H1 (cell line): ENCODE results near the gene MYOG. TPM values are rescaled to one million over a fixed set of nuclear protein-coding genes. Genes with fewer than 3 reads are reported as not detected.

Experiments used
- CTCF ChIA-PET: fragments of 300-600 bp; sonication (Branson Sonifier 250); formaldehyde crosslinking; loops from one replicate; lab custom pipeline; 2021; ENCODE audit not compliant: partially characterized antibody; lab: Charles Lee
- POLR2A ChIA-PET: fragments of 300-600 bp; sonication (Branson Sonifier 250); formaldehyde crosslinking; loops from one replicate; lab custom pipeline; 2021; ENCODE audit warnings: inconsistent platforms; ENCODE audit not compliant: partially characterized antibody; lab: Charles Lee
- DNase-seq, 2 experiments: peaks; one replicate each; pipeline versions ENCODE4 v3.0.0 to v3.0.0-alpha.2; 2010 to 2022; ENCODE audit warnings: low spot score in 2 of 2, low read depth in 1 of 2, mixed read lengths in 1 of 2
- FAIRE-seq: peaks from 2 replicates; lab custom pipeline; 2011; peaks lifted over from hg19 to GRCh38; lab: Jason Lieb, UNC
- H2AFZ ChIP-seq: 2 replicates; pipeline ENCODE4 v1.8.1; 2012; ENCODE audit warnings: low read length, inconsistent platforms
- H2AK5ac ChIP-seq: 2 replicates; pipeline ENCODE4 v1.6.1; 2013; ENCODE audit warnings: low read depth, low read length
- H2BK120ac ChIP-seq: replicated peaks from 2 replicates; pipeline ENCODE3; 2013; ENCODE audit warnings: low read depth, low read length, inconsistent platforms
- H2BK12ac ChIP-seq: 2 replicates; pipeline ENCODE4 v1.6.1; 2013; ENCODE audit warnings: low read depth, low read length
- H2BK15ac ChIP-seq: 2 replicates; pipeline ENCODE4 v1.6.1; 2013; ENCODE audit warnings: low read length
- H2BK20ac ChIP-seq: 2 replicates; pipeline ENCODE4 v1.6.1; 2013; ENCODE audit warnings: low read length
- H2BK5ac ChIP-seq: 2 replicates; pipeline ENCODE4 v1.6.1; 2013; ENCODE audit warnings: low read depth, low read length
- H3K14ac ChIP-seq: 2 replicates; pipeline ENCODE4 v1.6.1; 2013; ENCODE audit warnings: inconsistent platforms; ENCODE audit not compliant: insufficient read length
- H3K18ac ChIP-seq: 2 replicates; pipeline ENCODE4 v1.6.1; 2013; ENCODE audit warnings: low read length; ENCODE audit errors: extremely low read depth
- H3K23ac ChIP-seq: 2 replicates; pipeline ENCODE4 v1.6.1; 2013; ENCODE audit warnings: inconsistent platforms; ENCODE audit not compliant: insufficient read length
- H3K23me2 ChIP-seq: 2 replicates; pipeline ENCODE4 v1.6.1; 2013; ENCODE audit warnings: low read depth, low read length
- H3K27ac ChIP-seq: 2 replicates; pipeline ENCODE4 v1.6.1; 2011; ENCODE audit warnings: low read depth, low read length, inconsistent platforms
- H3K27me3 ChIP-seq, 4 experiments: replicated peaks in 1 of 4; 1 replicate in 1 of 4; 2 replicates in 3 of 4; pipeline versions ENCODE4 v1.6.1 to v1.8.1; 2011 to 2013; ENCODE audit warnings: low read length in 3 of 4, mild to moderate bottlenecking in 3 of 4, inconsistent platforms in 2 of 4, mixed read lengths in 2 of 4, moderate library complexity in 1 of 4; ENCODE audit not compliant: control insufficient read depth in 3 of 4, insufficient read depth in 3 of 4; ENCODE audit errors: extremely low read depth in 1 of 4
- H3K36me3 ChIP-seq, 4 experiments: 2 replicates each; pipeline versions ENCODE4 v1.6.1 to v1.8.1; 2011 to 2013; ENCODE audit warnings: mild to moderate bottlenecking in 4 of 4, low read length in 3 of 4, moderate library complexity in 2 of 4, control low read depth in 1 of 4, inconsistent platforms in 1 of 4; ENCODE audit not compliant: insufficient read depth in 4 of 4, control insufficient read depth in 2 of 4
- H3K4ac ChIP-seq: replicated peaks from 2 replicates; pipeline ENCODE3; 2013; ENCODE audit warnings: low read length, low read depth, mixed read lengths, inconsistent platforms; ENCODE audit not compliant: insufficient read length
- H3K4me1 ChIP-seq, 4 experiments: replicated peaks in 1 of 4; 1 replicate in 1 of 4; 2 replicates in 3 of 4; pipeline versions ENCODE4 v1.6.1 to v1.8.1; 2011 to 2013; ENCODE audit warnings: low read length in 3 of 4, inconsistent platforms in 2 of 4, mixed read lengths in 1 of 4; ENCODE audit not compliant: insufficient read depth in 4 of 4, control insufficient read depth in 3 of 4
- H3K4me2 ChIP-seq, 2 experiments: 2 replicates each; pipeline versions ENCODE4 v1.6.1 to v1.8.1; 2011 to 2013; ENCODE audit warnings: low read depth in 2 of 2, low read length in 2 of 2, control low read depth in 1 of 2, inconsistent platforms in 1 of 2, mild to moderate bottlenecking in 1 of 2; ENCODE audit not compliant: insufficient read depth in 1 of 2
- H3K4me3 ChIP-seq, 4 experiments: fragments of 200-600, 300-600 bp in 1 of 4; sonication (generic), shearing (Covaris generic), sonication (Bioruptor Twin) in 1 of 4; 2 replicates each; pipeline versions ENCODE4 v1.5.1 to v1.8.1; 2011 to 2016; ENCODE audit warnings: low read length in 4 of 4, low read depth in 3 of 4, control low read depth in 2 of 4, inconsistent platforms in 2 of 4, mild to moderate bottlenecking in 2 of 4, mixed read lengths in 1 of 4, moderate library complexity in 1 of 4; ENCODE audit not compliant: insufficient read depth in 2 of 4; ENCODE audit errors: extremely low read depth in 1 of 4
- H3K56ac ChIP-seq: replicated peaks from 2 replicates; pipeline ENCODE3; 2013; ENCODE audit warnings: low read depth, mild to moderate bottlenecking, mixed read lengths, low read length, inconsistent platforms; ENCODE audit not compliant: insufficient read length
- H3K79me1 ChIP-seq: 2 replicates; pipeline ENCODE4 v1.6.1; 2013; ENCODE audit warnings: low read depth, low read length, control low read depth
- H3K79me2 ChIP-seq, 2 experiments: 2 replicates each; pipeline versions ENCODE4 v1.6.1 to v1.8.1; 2012 to 2013; ENCODE audit warnings: low read length in 2 of 2, mild to moderate bottlenecking in 2 of 2, inconsistent platforms in 1 of 2; ENCODE audit not compliant: insufficient read depth in 2 of 2, control insufficient read depth in 1 of 2
- H3K9ac ChIP-seq, 4 experiments: replicated peaks in 1 of 4; 1 replicate in 1 of 4; 2 replicates in 3 of 4; pipeline versions ENCODE4 v1.6.1 to v1.8.1; 2011 to 2013; ENCODE audit warnings: low read depth in 3 of 4, low read length in 3 of 4, control low read depth in 2 of 4, mild to moderate bottlenecking in 2 of 4, moderate library complexity in 2 of 4, inconsistent platforms in 1 of 4; ENCODE audit errors: extremely low read depth in 1 of 4
- H3K9me3 ChIP-seq, 2 experiments: 2 replicates each; pipeline versions ENCODE4 v1.6.1 to v1.8.1; 2012 to 2013; ENCODE audit warnings: mild to moderate bottlenecking in 2 of 2, moderate library complexity in 2 of 2, control low read depth in 1 of 2, inconsistent platforms in 1 of 2, low read depth in 1 of 2, low read length in 1 of 2, mixed read lengths in 1 of 2; ENCODE audit not compliant: insufficient read depth in 2 of 2
- H4K20me1 ChIP-seq, 2 experiments: replicated peaks in 1 of 2; 2 replicates each; pipeline versions ENCODE3 to v1.8.1; 2011 to 2013; ENCODE audit warnings: inconsistent platforms in 2 of 2, low read length in 2 of 2, mild to moderate bottlenecking in 1 of 2; ENCODE audit not compliant: insufficient read depth in 2 of 2, control insufficient read depth in 1 of 2
- H4K5ac ChIP-seq: 2 replicates; pipeline ENCODE4 v1.6.1; 2013; ENCODE audit warnings: low read length, low read depth, mixed read lengths, inconsistent platforms; ENCODE audit not compliant: insufficient read length
- H4K8ac ChIP-seq: 2 replicates; pipeline ENCODE4 v1.8.0; 2013; ENCODE audit warnings: mild to moderate bottlenecking, moderate library complexity, low read length, inconsistent platforms; ENCODE audit not compliant: insufficient read depth; ENCODE audit errors: extremely low read depth
- H4K91ac ChIP-seq: replicated peaks from 2 replicates; pipeline ENCODE3; 2013; ENCODE audit warnings: low read length, mixed read lengths, inconsistent platforms; ENCODE audit not compliant: insufficient read length
- RBBP5 ChIP-seq: IDR thresholded peaks from 2 replicates; pipeline ENCODE4 v1.7.1; 2012; ENCODE audit warnings: low read depth, mild to moderate bottlenecking, inconsistent platforms, low read length, moderate library complexity, borderline replicate concordance
- RFX5 ChIP-seq: IDR thresholded peaks from 2 replicates; pipeline ENCODE4 v1.6.1; 2011; ENCODE audit warnings: low read depth, low read length, improper control_type of control experiment, borderline replicate concordance
- SUZ12 ChIP-seq: fragments of 200-600 bp; sonication (generic); IDR thresholded peaks from 2 replicates; pipeline ENCODE4 v1.6.1; 2012; ENCODE audit warnings: mild to moderate bottlenecking, inconsistent platforms, low read length, moderate library complexity, mixed read lengths
- WGBS, 2 experiments: shearing (Covaris generic) in 1 of 2; methylation state at CpG; one replicate each; pipeline versions ENCODE4 v1.1.6 to v1.1.7; 2013 to 2015; ENCODE audit warnings: low lambda C conversion rate in 2 of 2, mixed read lengths in 2 of 2, inconsistent platforms in 1 of 2, low coverage in 1 of 2, missing lambda C conversion rate in 1 of 2; ENCODE audit not compliant: insufficient replicate concordance in 2 of 2, insufficient coverage in 1 of 2, insufficient read length in 1 of 2; ENCODE audit errors: extremely low coverage in 1 of 2, missing lambda C conversion rate in 1 of 2; 5-methylcytosine and 5-hydroxymethylcytosine counted together
- polyA plus RNA-seq, 7 experiments: library from polyadenylated mRNA; depleted of rRNA in 3 of 7; stranded (reverse) in 5 of 7; unstranded in 2 of 7; fragments of >200 nt in 5 of 7; fragments of 200-250 nt in 2 of 7; gene quantifications; 1 replicate in 5 of 7; 2 replicates in 1 of 7; 4 replicates in 1 of 7; pipeline versions ENCODE4 v1.2.1 to v1.2.3, GENCODE V29; 2011 to 2013; ENCODE audit warnings: missing spikeins in 2 of 7, mixed read lengths in 2 of 7
- total RNA-seq: library from RNA; stranded (reverse); fragmentation: NEBNext Ultra II Directional; extraction: Animal tissue kit (Norgen Biotek cat#: 25700); gene quantifications from 2 replicates; pipeline ENCODE4 v1.2.1, GENCODE V29; 2021

The MYOG gene
- total and polyA plus RNA-seq, 2 of the 8 experiments (the other 6 are each of a cell fraction or from before 2014, with no cell fraction given) = not detected

DNA sequence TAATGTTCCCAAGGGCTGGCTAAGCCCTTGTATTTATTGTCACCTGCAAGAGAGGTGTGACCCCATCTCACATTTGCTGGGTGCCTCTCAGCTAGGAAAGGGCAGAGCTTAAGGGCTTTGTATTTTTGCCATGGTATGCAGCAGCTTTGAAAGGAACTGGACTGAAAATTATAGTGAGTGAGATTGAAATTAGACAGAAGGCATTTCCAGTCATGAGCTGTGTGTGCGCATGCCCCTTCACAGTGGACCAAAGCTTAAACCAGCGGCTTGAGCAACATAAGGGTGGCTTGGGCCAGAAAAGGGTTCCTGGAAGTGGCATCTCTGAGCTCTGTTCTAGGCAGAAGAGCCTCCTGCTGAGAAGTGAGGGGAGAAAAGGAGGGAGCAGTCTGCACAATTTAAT, 19.8 kb downstream of the MYOG start:
- no peak overlapping the region for H3K56ac ChIP-seq
- no peak overlapping the region for H2AFZ ChIP-seq
- no peak overlapping the region for H3K4me2 ChIP-seq
- no peak overlapping the region for H3K4ac ChIP-seq
- no peaks in the 10 kb centered on the region for H3K4me1 ChIP-seq
- no peak overlapping the region for H3K14ac ChIP-seq
- H3K9me3 ChIP-seq = no peaks in the 10 kb centered on the region
- no peak overlapping the region for H3K4me3 ChIP-seq
- H3K9ac ChIP-seq = no peak overlapping the region
- H2BK120ac ChIP-seq = no peak overlapping the region
- no peaks in the 10 kb centered on the region for H3K27me3 ChIP-seq
- whole genome bisulfite sequencing, 2 experiments = 72% methylated on average over 2 of the region's 2 CpGs; no CpG with 5 or more reads in 1 of the 2 experiments
- 0 out of 8 replicates have a peak, but pooled peaks cover 0 to under 1% (median 0%) of the 10 kb centered on the region in 4 experiments for H3K36me3 ChIP-seq
- H4K5ac ChIP-seq = no peak overlapping the region
- no peak overlapping the region for H3K18ac ChIP-seq
- H2AK5ac ChIP-seq = no peak overlapping the region
- H3K23ac ChIP-seq = no peak overlapping the region
- H3K79me2 ChIP-seq = no peaks in the 10 kb centered on the region
- ChIA-PET CTCF (interaction anchor here (0.9 to 49.7 kb wide), 9 partner anchors 11 to 255 kb away, joined by 4 to 1089 read pairs (median 10); partner anchors contain the start of genes ADORA1, MYBPH, MYOG and PPFIA4), POLR2A (no interaction called here)
- H2BK5ac ChIP-seq = no peak overlapping the region
- no peak overlapping the region for H2BK20ac ChIP-seq
- DNase-seq = no peak
- H2BK15ac ChIP-seq = no peak overlapping the region
- H2BK12ac ChIP-seq = no peak overlapping the region
- H4K20me1 ChIP-seq = no peaks in the 10 kb centered on the region
- H4K8ac ChIP-seq = no peak overlapping the region
- H3K27ac ChIP-seq = no peak overlapping the region
- no peaks in the 10 kb centered on the region for H3K79me1 ChIP-seq
- H3K23me2 ChIP-seq = no peaks in the 10 kb centered on the region
- no peak overlapping the region for H4K91ac ChIP-seq
- FAIRE-seq = no peak
- no peak for TF ChIP-seq SUZ12
- TF ChIP-seq RBBP5 = no peak
- TF ChIP-seq RFX5 = no peak
